Tongue (tissue), 2 donors: ENCODE results near the gene EFS. TPM values are rescaled to one million over a fixed set of nuclear protein-coding genes. Genes with fewer than 3 reads are reported as not detected.

Experiments
- small RNA-seq: library from RNA; depleted of rRNA; stranded (forward); fragments of <200 nt; gene quantifications from one replicate; pipeline ENCODE3, GENCODE V24; 2014; ENCODE audit warnings: low replicate concordance
- total RNA-seq: library from RNA; depleted of rRNA; stranded (reverse); fragments of >200 nt; gene quantifications from one replicate; pipeline ENCODE4 v1.2.3, GENCODE V29; 2014

EFS gene
- total RNA-seq, 1 donor from 2014 or later = 28.2 TPM

Small RNAs within 50 kb of the gene (small RNA-seq; reads per million reads assigned to genes)
- 0.08 reads per million for gene MIR208A

Other genes with a start within 250 kb of the EFS start
- not detected for gene CEBPE, start 245.9 kb downstream of the EFS start, total RNA-seq
- 5.6 TPM for gene SLC7A8, start 181.5 kb downstream of the EFS start, total RNA-seq
- gene RNF212B, start 127.2 kb downstream of the EFS start, total RNA-seq = not detected
- 6.7 TPM for gene HOMEZ, start 79.0 kb downstream of the EFS start, total RNA-seq
- 12.4 TPM for gene PPP1R3E, start 62.3 kb downstream of the EFS start, total RNA-seq
- gene BCL2L2, start 58.3 kb downstream of the EFS start, total RNA-seq = 24.1 TPM
- gene PABPN1, start 43.7 kb downstream of the EFS start, total RNA-seq = 55.6 TPM
- gene SLC22A17, start 12.3 kb downstream of the EFS start, total RNA-seq = 30.5 TPM
- gene IL25, start 7.6 kb upstream of the EFS start, total RNA-seq = not detected
- 2.3 TPM for gene CMTM5, start 11.9 kb upstream of the EFS start, total RNA-seq
- 3.3 TPM for gene MYH6, start 43.1 kb upstream of the EFS start, total RNA-seq
- 218 TPM for gene MYH7, start 70.5 kb upstream of the EFS start, total RNA-seq
- gene NGDN, start 104.5 kb upstream of the EFS start, total RNA-seq = 31.6 TPM
- gene ZFHX2, start 186.6 kb upstream of the EFS start, total RNA-seq = 0.31 TPM
- 16.8 TPM for gene THTPA, start 191.1 kb upstream of the EFS start, total RNA-seq
- gene AP1G2, start 202.6 kb upstream of the EFS start, total RNA-seq = 34.3 TPM
- 1.1 TPM for gene JPH4, start 213.6 kb upstream of the EFS start, total RNA-seq